Stomach smooth muscle (tissue), 2 donors: ENCODE measurements around the gene CDH16.

ENCODE experiments used
- H3K27ac ChIP-seq: one replicate; pipeline ENCODE4 v1.7.0; 2013; ENCODE audit warnings: mild to moderate bottlenecking, low read length, inconsistent platforms
- H3K27me3 ChIP-seq, 2 donors: one replicate each; pipeline ENCODE4 v1.7.0; 2013; ENCODE audit warnings: low read length in 2 of 2; ENCODE audit not compliant: insufficient read depth in 2 of 2, control insufficient read depth in 1 of 2
- H3K36me3 ChIP-seq, 2 donors: one replicate each; pipeline ENCODE4 v1.7.0; 2013; ENCODE audit warnings: low read length in 2 of 2; ENCODE audit not compliant: control insufficient read depth in 2 of 2, insufficient read depth in 2 of 2
- H3K4me1 ChIP-seq: one replicate; pipeline ENCODE4 v1.7.0; 2013; ENCODE audit warnings: low read length; ENCODE audit not compliant: control insufficient read depth, insufficient read depth
- H3K4me3 ChIP-seq, 2 donors: one replicate each; pipeline ENCODE4 v1.7.0; 2013; ENCODE audit warnings: low read length in 2 of 2
- H3K9ac ChIP-seq, 2 donors: one replicate each; pipeline ENCODE4 v1.7.0; 2013; ENCODE audit warnings: low read length in 2 of 2, mild to moderate bottlenecking in 1 of 2
- H3K9me3 ChIP-seq, 2 donors: one replicate each; pipeline ENCODE4 v1.7.0; 2013; ENCODE audit warnings: low read length in 2 of 2; ENCODE audit not compliant: control insufficient read depth in 2 of 2
- donor health status: healthy.
- donor health status: Pancreatic carcinoma.

The CDH16 gene

GRCh38 chr16:66954097-66954659, 35.5 kb upstream of the CDH16 start:
- Histone ChIP-seq H3K4me3 (no peak overlapping the region), H3K27ac (no peak overlapping the region)

DNA sequence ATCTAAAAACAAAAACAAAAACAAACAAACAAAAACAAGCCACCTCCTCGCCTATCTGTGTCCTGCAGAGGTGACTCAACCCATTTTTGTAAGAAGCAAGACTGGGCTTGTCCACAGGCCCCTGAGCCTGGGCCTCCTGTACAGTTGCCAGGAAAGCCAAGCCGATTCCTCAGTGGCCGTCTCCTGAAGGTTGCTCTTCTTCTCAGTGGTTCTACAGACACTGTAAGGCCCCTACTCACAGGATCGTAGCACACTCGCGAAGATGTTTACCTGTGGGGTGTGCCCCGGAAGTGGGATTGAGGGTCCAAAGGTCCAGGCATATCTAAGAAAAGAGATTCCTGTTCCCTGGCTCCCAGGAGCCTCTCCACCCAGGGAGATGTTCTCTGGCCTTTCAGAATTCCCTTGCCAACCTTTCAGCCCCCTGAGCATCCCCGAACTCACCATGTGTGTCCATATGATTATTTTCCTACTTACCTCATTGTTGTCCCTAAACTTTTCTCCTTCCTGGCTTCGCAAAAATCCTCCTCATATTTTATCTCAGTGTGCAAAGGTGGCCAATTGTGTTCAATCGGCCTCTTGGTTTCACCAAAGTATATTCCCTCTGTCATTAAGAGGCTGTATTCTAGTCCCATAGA, 34.9 kb upstream of the CDH16 start:
- H3K27me3 ChIP-seq, result peaks cover 2 to 6% of the 10 kb centered on the region in 2 donors
- H3K27ac ChIP-seq, result no peak overlapping the region
- H3K4me3 ChIP-seq, result no peak overlapping the region
- peaks cover 5% of the 10 kb centered on the region for H3K4me1 ChIP-seq
- H3K36me3 ChIP-seq, result no peaks in the 10 kb centered on the region
- H3K9me3 ChIP-seq, result no peaks in the 10 kb centered on the region
- H3K9ac ChIP-seq, result peak overlapping the region in 1 of 2 donors; percentile 47

More at GRCh38 chr16:66954097-66954659, 35.5 kb upstream of the CDH16 start:
- Histone ChIP-seq H3K9me3 (no peaks in the 10 kb centered on the region), H3K4me1 (no peaks in the 10 kb centered on the region), H3K27me3 (peaks cover 2 to 6% of the 10 kb centered on the region in 2 donors), H3K9ac (peak overlapping the region in 1 of 2 donors; percentile 47), H3K36me3 (no peaks in the 10 kb centered on the region)

GRCh38 chr16:66952430-66953110, 33.9 kb upstream of the CDH16 start:
- peaks cover 2 to 6% of the 10 kb centered on the region in 2 donors for H3K27me3 ChIP-seq
- no peak overlapping the region for H3K9ac ChIP-seq
- no peaks in the 10 kb centered on the region for H3K36me3 ChIP-seq
- H3K4me1 ChIP-seq, result peaks cover 13% of the 10 kb centered on the region
- H3K9me3 ChIP-seq, result no peaks in the 10 kb centered on the region
- no peak overlapping the region for H3K4me3 ChIP-seq
- no peak overlapping the region for H3K27ac ChIP-seq

DNA sequence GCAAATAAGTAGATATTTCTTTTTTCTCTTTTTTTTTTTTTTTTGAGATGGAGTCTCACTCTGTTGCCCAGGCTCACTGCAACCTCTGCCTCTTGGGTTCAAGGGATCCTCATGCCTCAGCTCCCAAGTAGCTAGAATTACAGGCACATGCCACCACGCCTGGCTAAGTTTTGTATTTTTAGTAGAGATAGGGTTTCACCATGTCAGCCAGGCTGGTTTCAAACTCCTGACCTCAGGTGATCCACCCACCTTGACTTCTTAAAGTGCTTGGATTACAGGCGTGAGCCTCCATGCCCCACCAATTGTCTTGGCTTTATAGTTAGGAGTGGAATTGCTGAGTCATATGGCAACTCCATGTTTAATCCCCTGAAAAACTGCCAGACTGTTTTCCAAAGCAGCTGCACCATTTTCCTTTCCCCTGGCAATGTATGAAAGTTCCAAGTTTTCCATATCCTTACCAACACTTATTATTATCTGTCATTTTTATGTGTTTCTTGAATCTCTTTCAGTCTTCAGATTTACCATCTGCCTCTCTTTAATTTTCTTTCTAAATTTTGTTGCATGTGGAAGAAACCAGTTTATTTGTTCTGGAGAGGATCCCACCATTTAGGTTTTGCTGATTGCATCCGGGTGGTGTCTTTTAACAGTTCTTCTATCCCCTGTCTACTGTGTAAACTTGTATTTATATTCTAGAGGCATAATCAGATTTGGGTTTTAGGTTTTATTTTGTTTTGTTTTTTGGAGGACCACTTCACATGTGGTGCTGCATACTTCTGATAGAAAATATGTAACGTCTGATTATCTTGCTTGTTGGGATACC, 32.5 kb upstream of the CDH16 start:
- no peaks in the 10 kb centered on the region for H3K9me3 ChIP-seq
- peaks cover 15% of the 10 kb centered on the region for H3K4me1 ChIP-seq
- no peak overlapping the region for H3K27ac ChIP-seq
- peaks cover 2 to 6% of the 10 kb centered on the region in 2 donors for H3K27me3 ChIP-seq
- H3K36me3 ChIP-seq, result no peaks in the 10 kb centered on the region
- no peak overlapping the region for H3K4me3 ChIP-seq
- H3K9ac ChIP-seq, result no peak overlapping the region

GRCh38 chr16:66950437-66950836, 31.8 kb upstream of the CDH16 start:
- Histone ChIP-seq H3K9ac (no peak overlapping the region), H3K36me3 (no peaks in the 10 kb centered on the region), H3K4me1 (peaks cover 15% of the 10 kb centered on the region), H3K4me3 (no peak overlapping the region), H3K27ac (no peak overlapping the region), H3K9me3 (no peaks in the 10 kb centered on the region), H3K27me3 (peaks cover 2 to 6% of the 10 kb centered on the region in 2 donors)

DNA sequence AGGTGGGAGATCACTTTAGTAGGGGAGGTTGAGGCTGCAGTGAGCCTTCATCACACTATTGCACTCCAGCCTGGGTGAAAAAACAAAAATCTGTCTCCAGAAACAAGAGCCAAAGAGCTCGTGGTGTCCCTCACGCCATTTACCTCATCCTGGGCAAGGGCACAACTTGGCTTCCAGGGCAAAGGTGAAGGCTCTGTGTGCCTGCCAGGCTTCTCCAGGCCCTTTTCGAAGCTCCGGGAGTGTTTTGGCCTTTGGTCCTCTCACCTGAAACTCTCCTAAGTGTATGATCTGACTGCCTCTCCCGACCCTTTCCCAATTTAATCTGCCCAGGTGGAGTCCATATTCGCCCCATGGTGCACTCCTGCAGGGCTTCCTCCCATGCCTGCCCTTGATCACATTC, 30.8 kb upstream of the CDH16 start:
- Histone ChIP-seq H3K4me3 (no peak overlapping the region), H3K27ac (no peak overlapping the region), H3K27me3 (peaks cover 2 to 6% of the 10 kb centered on the region in 2 donors), H3K36me3 (no peaks in the 10 kb centered on the region), H3K9me3 (no peaks in the 10 kb centered on the region), H3K4me1 (peaks cover 15% of the 10 kb centered on the region), H3K9ac (no peak overlapping the region)

DNA sequence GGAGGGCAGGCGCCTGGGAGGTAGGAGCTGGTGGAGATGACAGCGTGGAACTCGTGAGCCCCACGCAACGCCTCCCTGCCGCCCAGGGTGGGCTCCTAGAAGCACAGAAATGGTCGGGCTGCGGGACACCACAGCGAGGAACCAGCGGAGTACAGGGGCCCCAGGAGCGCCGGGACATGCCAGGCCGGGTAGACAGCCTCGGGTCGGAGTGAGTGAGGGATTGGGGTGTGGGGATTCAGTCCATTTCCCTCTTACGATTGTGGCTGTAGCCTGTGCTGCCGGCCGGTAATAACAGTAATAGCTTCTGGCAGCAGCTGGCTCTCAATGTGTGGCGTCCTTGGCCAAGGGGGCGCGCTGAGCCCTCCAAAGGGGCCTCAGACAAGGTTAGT, 30.1 kb upstream of the CDH16 start:
- peak overlapping the region; percentile 55 to 81 for H3K4me3 ChIP-seq

GRCh38 chr16:66948134-66948836, 29.6 kb upstream of the CDH16 start:
- peak overlapping the region; percentile 29 to 45 for H3K9ac ChIP-seq
- no peak overlapping the region for H3K27ac ChIP-seq
- peaks cover 4% of the 10 kb centered on the region in 2 donors for H3K36me3 ChIP-seq
- peaks cover 15% of the 10 kb centered on the region for H3K4me1 ChIP-seq
- H3K27me3 ChIP-seq, result peaks cover 2 to 6% of the 10 kb centered on the region in 2 donors
- H3K9me3 ChIP-seq, result no peaks in the 10 kb centered on the region
- H3K4me3 ChIP-seq, result peak overlapping the region; percentile 55 to 81

More for the DNA sequence above, 30.1 kb upstream of the CDH16 start:
- Histone ChIP-seq H3K27me3 (peaks cover 2 to 6% of the 10 kb centered on the region in 2 donors), H3K27ac (no peak overlapping the region), H3K9me3 (no peaks in the 10 kb centered on the region), H3K4me1 (peaks cover 15% of the 10 kb centered on the region), H3K9ac (peak overlapping the region in 1 of 2 donors; percentile 45), H3K36me3 (no peaks in the 10 kb centered on the region)

GRCh38 chr16:66947302-66948065, 28.8 kb upstream of the CDH16 start:
- Histone ChIP-seq H3K36me3 (peaks cover 10 to 11% of the 10 kb centered on the region in 2 donors), H3K27ac (no peak overlapping the region), H3K9me3 (no peaks in the 10 kb centered on the region), H3K4me3 (peak overlapping the region; percentile 55 to 81), H3K9ac (peak overlapping the region in 1 of 2 donors; percentile 55), H3K27me3 (peaks cover 0 to 6% of the 10 kb centered on the region in 2 donors), H3K4me1 (peaks cover 15% of the 10 kb centered on the region)
